Measurements from ENCODE around the gene RTKN. TPM values are rescaled to one million over a fixed set of nuclear protein-coding genes. Genes with fewer than 3 reads are reported as not detected.
"Not testable (repeated sequence)": the region's sequence is repeated elsewhere in the genome, so short reads cannot be mapped to it uniquely, and the experiment has no call there.

Gene RTKN
- total RNA-seq, 2 experiments from 2014 or later = 0.80 to 1.8 TPM

GRCh38 chr2:74472945-74473258, 31.2 kb upstream of the RTKN start:
- Mint-ChIP-seq H3K27ac (peak overlapping the region; percentile 91), H3K9me3 (no peaks in the 10 kb centered on the region), H3K4me1 (peaks cover 18% of the 10 kb centered on the region), H3K27me3 (no peaks in the 10 kb centered on the region), H3K4me3 (peak overlapping the region; percentile 93), H3K36me3 (peaks cover 14% of the 10 kb centered on the region)
- DNase-seq (no peak), ATAC-seq (ENCODE audit: low read depth) (no peak)
- POLR2A ChIA-PET = interaction anchor here (0.6 to 3.3 kb wide), 12 partner anchors 9 to 274 kb away, joined by 3 to 61 read pairs (median 4); partner anchors contain the start of genes AUP1, C2orf81, CCDC142 and DOK1

GRCh38 chr2:74472086-74472944, 30.6 kb upstream of the RTKN start, which contains the start of gene MRPL53:
TSS of gene MRPL53 (minus strand) at chr2:74472680. CDS start at chr2:74472660, 20 bp downstream.
- H3K4me1 Mint-ChIP-seq = peaks cover 14% of the 10 kb centered on the region
- H3K4me3 Mint-ChIP-seq = peak within 1 kb of the TSS; percentile 93
- DNase-seq (peak; percentile 98), ATAC-seq (ENCODE audit: low read depth) (peak; percentile 92)
- POLR2A ChIA-PET = interaction anchor here (0.6 to 3.3 kb wide), 12 partner anchors 10 to 274 kb away, joined by 3 to 61 read pairs (median 4); partner anchors contain the start of genes AUP1, C2orf81, CCDC142 and DOK1
- no peaks in the 10 kb centered on the region for H3K9me3 Mint-ChIP-seq
- H3K36me3 Mint-ChIP-seq = peaks cover 10% of the 10 kb centered on the region
- peak within 1 kb of the TSS; percentile 91 for H3K27ac Mint-ChIP-seq
- no peaks in the 10 kb centered on the region for H3K27me3 Mint-ChIP-seq

GRCh38 chr2:74471332-74472065, 29.8 kb upstream of the RTKN start:
- POLR2A ChIA-PET = interaction anchor here (0.7 to 3.3 kb wide), 9 partner anchors 9 to 377 kb away, joined by 4 to 61 read pairs (median 5); partner anchors contain the start of genes AUP1, CCDC142, HTRA2 and INO80B
- Mint-ChIP-seq H3K4me3 (peak overlapping the region; percentile 93), H3K36me3 (peaks cover 9% of the 10 kb centered on the region), H3K27ac (peak overlapping the region; percentile 91), H3K4me1 (peaks cover 13% of the 10 kb centered on the region), H3K27me3 (no peaks in the 10 kb centered on the region), H3K9me3 (no peaks in the 10 kb centered on the region)
- DNase-seq (no peak), ATAC-seq (ENCODE audit: low read depth) (no peak)

- not testable (repeated sequence) for H3K36me3 Mint-ChIP-seq; ATAC-seq (ENCODE audit: low read depth); DNase-seq; H3K27me3 Mint-ChIP-seq; H3K9me3 Mint-ChIP-seq
- POLR2A ChIA-PET = interaction anchor here (0.7 to 3.3 kb wide), 7 partner anchors 9 to 377 kb away, joined by 4 to 61 read pairs (median 8); partner anchors contain the start of genes AUP1, CCDC142, HTRA2 and INO80B
- H3K4me1 Mint-ChIP-seq = peaks cover 16% of the 10 kb centered on the region
- H3K27ac Mint-ChIP-seq = peak overlapping the region; percentile 61
- peak overlapping the region; percentile 44 for H3K4me3 Mint-ChIP-seq
Observed at GRCh38 chr2:74470742-74471141, 29.0 kb upstream of the RTKN start.

- H3K36me3 Mint-ChIP-seq = peaks cover 7% of the 10 kb centered on the region
- H3K4me3 Mint-ChIP-seq = peak overlapping the region; percentile 99
- peak overlapping the region; percentile 83 for H3K27ac Mint-ChIP-seq
- H3K27me3 Mint-ChIP-seq = no peaks in the 10 kb centered on the region
- peaks cover 24% of the 10 kb centered on the region for H3K4me1 Mint-ChIP-seq
- DNase-seq = no peak
- H3K9me3 Mint-ChIP-seq = no peaks in the 10 kb centered on the region
- POLR2A ChIA-PET = interaction anchor here (0.6 to 1.6 kb wide), 8 partner anchors 10 to 178 kb away, joined by 3 to 11 read pairs (median 4); partner anchors contain the start of genes C2orf81, INO80B and WDR54
- ATAC-seq (ENCODE audit: low read depth) = no peak
Observed at GRCh38 chr2:74464406-74464805, 22.7 kb upstream of the RTKN start.

- POLR2A ChIA-PET = interaction anchor here (1.0 kb wide), 1 partner anchor 10 kb away, joined by 4 read pairs; the partner anchor contains the start of gene MRPL53
- Mint-ChIP-seq H3K9me3 (no peaks in the 10 kb centered on the region), H3K27ac (no peak overlapping the region), H3K27me3 (no peaks in the 10 kb centered on the region), H3K4me3 (no peak overlapping the region), H3K36me3 (peaks cover 7% of the 10 kb centered on the region), H3K4me1 (peaks cover 26% of the 10 kb centered on the region)
- DNase-seq (no peak), ATAC-seq (ENCODE audit: low read depth) (no peak)
Observed at GRCh38 chr2:74462786-74463105, 21.0 kb upstream of the RTKN start.

GRCh38 chr2:74462054-74462785, 20.5 kb upstream of the RTKN start:
- no peak overlapping the region for H3K4me3 Mint-ChIP-seq
- POLR2A ChIA-PET = interaction anchor here (1.0 to 1.3 kb wide), 4 partner anchors 9 to 72 kb away, joined by 3 to 4 read pairs (median 4); partner anchors contain the start of gene MRPL53
- H3K36me3 Mint-ChIP-seq = peaks cover 7% of the 10 kb centered on the region
- DNase-seq (no peak), ATAC-seq (ENCODE audit: low read depth) (no peak)
- peaks cover 27% of the 10 kb centered on the region for H3K4me1 Mint-ChIP-seq
- H3K9me3 Mint-ChIP-seq = no peaks in the 10 kb centered on the region
- no peak overlapping the region for H3K27ac Mint-ChIP-seq
- no peaks in the 10 kb centered on the region for H3K27me3 Mint-ChIP-seq

GRCh38 chr2:74461187-74462053, 19.7 kb upstream of the RTKN start:
- H3K4me3 Mint-ChIP-seq = no peak overlapping the region
- H3K4me1 Mint-ChIP-seq = peaks cover 35% of the 10 kb centered on the region
- no peaks in the 10 kb centered on the region for H3K9me3 Mint-ChIP-seq
- POLR2A ChIA-PET = interaction anchor here (1.0 to 1.3 kb wide), 3 partner anchors 10 to 73 kb away, joined by 3 to 4 read pairs (median 3); no protein-coding TSS in a partner anchor
- no peak overlapping the region for H3K27ac Mint-ChIP-seq
- no peaks in the 10 kb centered on the region for H3K27me3 Mint-ChIP-seq
- ATAC-seq (ENCODE audit: low read depth) (no peak), DNase-seq (no peak)
- H3K36me3 Mint-ChIP-seq = peaks cover 7% of the 10 kb centered on the region

- H3K27me3 Mint-ChIP-seq; ATAC-seq (ENCODE audit: low read depth); DNase-seq; H3K9me3 Mint-ChIP-seq; H3K36me3 Mint-ChIP-seq: not testable (repeated sequence)
- peak overlapping the region; percentile 42 for H3K27ac Mint-ChIP-seq
- POLR2A ChIA-PET = interaction anchor here (0.6 to 6.0 kb wide), 3 partner anchors 22 to 716 kb away, joined by 5 to 39 read pairs (median 28); partner anchors contain the start of genes AUP1, CCDC142, HTRA2 and TTC31
- peaks cover 44% of the 10 kb centered on the region for H3K4me1 Mint-ChIP-seq
- H3K4me3 Mint-ChIP-seq = peak overlapping the region; percentile 11
Observed at GRCh38 chr2:74460187-74460586, 18.4 kb upstream of the RTKN start.

GRCh38 chr2:74459503-74460118, 17.9 kb upstream of the RTKN start:
- H3K36me3 Mint-ChIP-seq; DNase-seq; ATAC-seq (ENCODE audit: low read depth); H3K27me3 Mint-ChIP-seq; H3K9me3 Mint-ChIP-seq: not testable (repeated sequence)
- Mint-ChIP-seq H3K4me1 (peaks cover 49% of the 10 kb centered on the region), H3K27ac (peak overlapping the region; percentile 93), H3K4me3 (peak overlapping the region; percentile 99)
- POLR2A ChIA-PET = interaction anchor here (0.6 to 6.7 kb wide), 9 partner anchors 9 to 716 kb away, joined by 3 to 58 read pairs (median 28); partner anchors contain the start of genes AUP1, C2orf81, CCDC142 and HTRA2

GRCh38 chr2:74458938-74459363, 17.2 kb upstream of the RTKN start:
- no peaks in the 10 kb centered on the region for H3K9me3 Mint-ChIP-seq
- no peaks in the 10 kb centered on the region for H3K27me3 Mint-ChIP-seq
- H3K36me3 Mint-ChIP-seq = peaks cover 8% of the 10 kb centered on the region
- H3K4me1 Mint-ChIP-seq = peaks cover 49% of the 10 kb centered on the region
- no peak for ATAC-seq (ENCODE audit: low read depth)
- POLR2A ChIA-PET = interaction anchor here (1.0 to 6.7 kb wide), 15 partner anchors 10 to 722 kb away, joined by 3 to 58 read pairs (median 5); partner anchors contain the start of genes AUP1, C2orf81, CCDC142 and HTRA2
- DNase-seq = no peak
- H3K27ac Mint-ChIP-seq = peak overlapping the region; percentile 93
- H3K4me3 Mint-ChIP-seq = peak overlapping the region; percentile 99
